HG03097 (cell line): ENCODE data around the gene CTSH.
A peak's percentile ranks its signal among the peaks of the same experiment; 100 is the strongest.
"Not testable (repeated sequence)": the region's sequence is repeated elsewhere in the genome, so short reads cannot be mapped to it uniquely, and the experiment has no call there.

Experiments
- ATAC-seq: cut with Tn5 transposase; IDR thresholded peaks from one replicate; pipeline ENCODE4 v1.9.1; 2021; ENCODE audit not compliant: unreplicated experiment, low FRiP score

CTSH gene

GRCh38 chr15:78944202-78944625, 632 bp downstream of the CTSH start:
- no peak for ATAC-seq

- no peak for ATAC-seq
Measured at GRCh38 chr15:78943692-78944091, 1.2 kb downstream of the CTSH start.

- no peak for ATAC-seq
Measured at GRCh38 chr15:78942741-78943140, 2.1 kb downstream of the CTSH start.

GRCh38 chr15:78938658-78939488, 6.0 kb downstream of the CTSH start:
- peak; percentile 74 for ATAC-seq

- ATAC-seq, result no peak
Measured at GRCh38 chr15:78937132-78937739, 7.6 kb downstream of the CTSH start.

- ATAC-seq, result no peak
Measured at GRCh38 chr15:78934655-78935023, 10.2 kb downstream of the CTSH start.

- no peak for ATAC-seq
Measured at GRCh38 chr15:78933823-78934654, 10.8 kb downstream of the CTSH start.

- ATAC-seq, result no peak
Measured at GRCh38 chr15:78933187-78933822, 11.5 kb downstream of the CTSH start.

GRCh38 chr15:78932258-78932808, 12.5 kb downstream of the CTSH start:
- ATAC-seq, result no peak

GRCh38 chr15:78931439-78932257, 13.2 kb downstream of the CTSH start:
- ATAC-seq, result no peak

- ATAC-seq, result no peak
Measured at GRCh38 chr15:78930577-78931388, 14.1 kb downstream of the CTSH start.

GRCh38 chr15:78929536-78930264, 15.1 kb downstream of the CTSH start:
- no peak for ATAC-seq

- no peak for ATAC-seq
Measured at GRCh38 chr15:78928616-78929093, 16.2 kb downstream of the CTSH start.

GRCh38 chr15:78928176-78928575, 16.7 kb downstream of the CTSH start:
- not testable (repeated sequence) for ATAC-seq

- no peak for ATAC-seq
Measured at GRCh38 chr15:78927077-78927790, 17.6 kb downstream of the CTSH start.

- ATAC-seq, result no peak
Measured at GRCh38 chr15:78925956-78926743, 18.7 kb downstream of the CTSH start.
